Osteocyte (in vitro differentiated cells): ENCODE measurements around the gene MEX3D. TPM values are rescaled to one million over a fixed set of nuclear protein-coding genes. Genes with fewer than 3 reads are reported as not detected.

Experiments
- DNase-seq: peaks from one replicate; pipeline ENCODE4 v3.0.0; 2021; ENCODE audit warnings: mixed read lengths; ENCODE audit not compliant: unreplicated experiment; ENCODE audit errors: extremely low spot score
- H3K27ac Mint-ChIP-seq: one replicate; pipeline ENCODE4 v1.8.0; 2021; ENCODE audit warnings: mild to moderate bottlenecking, mixed read lengths; ENCODE audit not compliant: unreplicated experiment
- H3K27me3 Mint-ChIP-seq: one replicate; pipeline ENCODE4 v1.8.0; 2021; ENCODE audit warnings: mixed read lengths; ENCODE audit not compliant: unreplicated experiment
- H3K36me3 Mint-ChIP-seq: one replicate; pipeline ENCODE4 v1.8.0; 2021; ENCODE audit warnings: mixed read lengths; ENCODE audit not compliant: unreplicated experiment
- H3K4me1 Mint-ChIP-seq: one replicate; pipeline ENCODE4 v1.8.0; 2021; ENCODE audit warnings: mixed read lengths; ENCODE audit not compliant: unreplicated experiment
- H3K4me3 Mint-ChIP-seq: one replicate; pipeline ENCODE4 v1.8.0; 2021; ENCODE audit warnings: mild to moderate bottlenecking, moderate library complexity, mixed read lengths; ENCODE audit not compliant: unreplicated experiment
- H3K9me3 Mint-ChIP-seq: one replicate; pipeline ENCODE4 v1.8.0; 2021; ENCODE audit warnings: mixed read lengths; ENCODE audit not compliant: unreplicated experiment
- CTCF ChIP-seq: fragments of 200-600 bp; sonication (generic); IDR thresholded peaks from 2 replicates; pipeline ENCODE4 v1.5.0; 2021; ENCODE audit warnings: antibody characterized with exemption, mild to moderate bottlenecking, moderate library complexity
- total RNA-seq: library from RNA; stranded (reverse); gene quantifications from 2 replicates; pipeline ENCODE4 v1.2.1, GENCODE V29; 2021

MEX3D gene
- total RNA-seq, 1 donor from 2014 or later = 65.5 TPM

GRCh38 chr19:1609103-1609396 lies 40.9 kb upstream of the MEX3D start:
- no peak for TF ChIP-seq CTCF
- no peak overlapping the region for H3K27ac Mint-ChIP-seq
- H3K4me3 Mint-ChIP-seq = no peak overlapping the region
- no peaks in the 10 kb centered on the region for H3K27me3 Mint-ChIP-seq
- no peaks in the 10 kb centered on the region for H3K9me3 Mint-ChIP-seq
- H3K4me1 Mint-ChIP-seq = peaks cover 20% of the 10 kb centered on the region
- peaks cover 7% of the 10 kb centered on the region for H3K36me3 Mint-ChIP-seq
- no peak for DNase-seq

- Mint-ChIP-seq H3K9me3 (no peaks in the 10 kb centered on the region), H3K4me1 (peaks cover 22% of the 10 kb centered on the region), H3K27ac (no peak overlapping the region), H3K27me3 (no peaks in the 10 kb centered on the region), H3K4me3 (no peak overlapping the region), H3K36me3 (peaks cover 7% of the 10 kb centered on the region)
- no peak for DNase-seq
- TF ChIP-seq CTCF = no peak
Observed at GRCh38 chr19:1608359-1609102, 40.4 kb upstream of the MEX3D start.

DNA sequence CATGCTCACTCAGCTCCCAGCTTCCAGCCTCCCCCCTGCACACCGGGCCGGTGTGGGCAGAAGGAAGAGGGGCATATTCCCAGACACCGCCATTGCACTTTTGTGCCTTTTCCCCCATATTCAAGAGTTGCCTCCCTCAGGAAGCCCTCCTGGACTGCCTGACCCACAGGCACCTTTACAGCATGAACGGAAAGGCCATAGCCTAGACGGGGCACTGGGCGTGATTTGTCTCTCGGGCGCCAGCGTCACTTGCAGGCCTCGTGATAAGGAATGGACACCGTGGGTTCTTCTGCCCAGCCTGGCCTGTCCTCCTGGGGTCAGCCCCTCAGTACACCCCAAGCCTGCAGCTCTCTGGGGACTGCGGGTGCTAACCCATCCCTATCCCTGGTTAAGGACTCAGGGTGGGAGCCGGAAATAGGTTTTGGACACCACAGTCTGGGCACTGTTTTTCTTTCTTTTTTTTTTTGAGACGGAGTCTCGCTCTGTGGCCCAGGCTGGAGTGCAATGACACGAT lies 38.1 kb upstream of the MEX3D start:
- Mint-ChIP-seq H3K36me3 (peaks cover 3% of the 10 kb centered on the region), H3K4me1 (peaks cover 27% of the 10 kb centered on the region), H3K27ac (peak overlapping the region; percentile 100), H3K4me3 (peak overlapping the region; percentile 93), H3K27me3 (no peaks in the 10 kb centered on the region), H3K9me3 (no peaks in the 10 kb centered on the region)
- DNase-seq = no peak
- TF ChIP-seq CTCF = no peak

- peak within 1 kb of the TSS; percentile 93 for H3K4me3 Mint-ChIP-seq
- H3K27me3 Mint-ChIP-seq = no peaks in the 10 kb centered on the region
- peak; percentile 75 for TF ChIP-seq CTCF
- DNase-seq = peak; percentile 97
- peaks cover 27% of the 10 kb centered on the region for H3K4me1 Mint-ChIP-seq
- H3K9me3 Mint-ChIP-seq = no peaks in the 10 kb centered on the region
- peaks cover 2% of the 10 kb centered on the region for H3K36me3 Mint-ChIP-seq
- peak within 1 kb of the TSS; percentile 100 for H3K27ac Mint-ChIP-seq
Observed at GRCh38 chr19:1605236-1606137, 37.4 kb upstream of the MEX3D start, which contains the start of gene UQCR11. Gene UQCR11, minus strand, starts transcription at chr19:1605462. Its CDS starts 53 bp downstream, at chr19:1605409.
